Right lobe of liver (tissue), 4 donors: ENCODE results near the gene NUP93.

Experiments used
- CTCF ChIP-seq, 4 donors: fragments of 200-600 bp in 3 of 4; fragments of 450-650 bp in 1 of 4; IDR thresholded peaks; one replicate each; pipeline versions ENCODE4 v1.5.1 to v1.8.0; 2016 to 2022; ENCODE audit warnings: antibody characterized with exemption in 4 of 4, mild to moderate bottlenecking in 2 of 4
- POLR2A ChIP-seq: fragments of 450-650 bp; IDR thresholded peaks from one replicate; pipeline ENCODE4 v1.6.1; 2017; ENCODE audit warnings: antibody characterized with exemption, mild to moderate bottlenecking
- donor health status: DM: no; HTN: no; CAD: no.
- donor health status: DM: no; HTN: no; CAD: no.
- donor health status: DM: no; HTN: yes; CAD: no.

- no peak for TF ChIP-seq POLR2A
- TF ChIP-seq CTCF (IDR thresholded peaks at IDR 0.05) = no peak
Measured at GRCh38 chr16:56855946-56856345, 126.0 kb downstream of the NUP93 start.
